Natural killer cell (primary cell): ENCODE data around the gene CASKIN2. TPM values are rescaled to one million over a fixed set of nuclear protein-coding genes. Genes with fewer than 3 reads are reported as not detected.

Source experiments
- ATAC-seq, 3 donors: fragments of 150-1000 bp in 2 of 3; fragments of 200-7000 bp in 1 of 3; cut with Tn5 transposase; 1 replicate in 1 of 3; 2 replicates in 2 of 3; pipeline ENCODE4 v1.10.0; 2021; ENCODE audit warnings: mild to moderate bottlenecking in 2 of 3, moderate library complexity in 2 of 3
- DNase-seq, 2 donors: peaks; one replicate each; pipeline versions ENCODE4 v3.0.0 to v3.0.0-alpha.2; 2013 to 2021; ENCODE audit warnings: mixed read lengths in 1 of 2
- H3K27ac ChIP-seq: one replicate; pipeline ENCODE4 v1.5.1; 2013; ENCODE audit warnings: mild to moderate bottlenecking, low read length
- H3K27me3 ChIP-seq: one replicate; pipeline ENCODE4 v1.6.1; 2013; ENCODE audit warnings: low read length; ENCODE audit not compliant: control insufficient read depth, insufficient read depth
- H3K36me3 ChIP-seq: one replicate; pipeline ENCODE4 v1.6.1; 2013; ENCODE audit warnings: low read length; ENCODE audit not compliant: control insufficient read depth, insufficient read depth
- H3K4me1 ChIP-seq: one replicate; pipeline ENCODE4 v1.6.1; 2013; ENCODE audit warnings: low read length; ENCODE audit not compliant: control insufficient read depth, insufficient read depth
- H3K4me3 ChIP-seq: one replicate; pipeline ENCODE4 v1.5.1; 2013; ENCODE audit warnings: low read length
- H3K9me3 ChIP-seq: one replicate; pipeline ENCODE4 v1.6.1; 2013; ENCODE audit warnings: low read length; ENCODE audit not compliant: control insufficient read depth, insufficient read depth
- H3K27ac Mint-ChIP-seq, 2 donors: one replicate each; pipeline ENCODE4 v1.8.0; 2022; ENCODE audit warnings: mild to moderate bottlenecking in 2 of 2, mixed read lengths in 2 of 2, moderate library complexity in 1 of 2
- H3K27me3 Mint-ChIP-seq, 2 donors: one replicate each; pipeline ENCODE4 v1.8.0; 2022; ENCODE audit warnings: low read depth in 2 of 2, mixed read lengths in 2 of 2
- H3K36me3 Mint-ChIP-seq: one replicate; pipeline ENCODE4 v1.8.0; 2022; ENCODE audit warnings: mixed read lengths
- H3K4me1 Mint-ChIP-seq, 2 donors: one replicate each; pipeline ENCODE4 v1.8.0; 2022; ENCODE audit warnings: mixed read lengths in 2 of 2
- H3K4me3 Mint-ChIP-seq: one replicate; pipeline ENCODE4 v1.8.0; 2022; ENCODE audit warnings: mild to moderate bottlenecking, moderate library complexity, mixed read lengths
- H3K9me3 Mint-ChIP-seq, 2 donors: one replicate each; pipeline ENCODE4 v1.8.0; 2022; ENCODE audit warnings: mixed read lengths in 2 of 2
- CTCF ChIP-seq: fragments of 200-600 bp; IDR thresholded peaks from one replicate; pipeline ENCODE4 v1.8.0; 2022; ENCODE audit warnings: antibody characterized with exemption
- WGBS: methylation state at CpG from one replicate; pipeline ENCODE4 v1.1.7; 2013; ENCODE audit warnings: missing lambda C conversion rate; ENCODE audit not compliant: insufficient coverage; 5-methylcytosine and 5-hydroxymethylcytosine counted together
- intact Hi-C: fragments of 100-400 bp; cut with micrococcal nuclease; formaldehyde crosslinking; loops from one replicate; pipeline ENCODE4 v1.14.2; 2022
- total RNA-seq, 4 donors: library from RNA; stranded (reverse); fragments of 120-200 nt in 1 of 4; gene quantifications; one replicate each; pipeline versions ENCODE4 v1.2.3 to v1.2.4, GENCODE V29; 2013 to 2022

The CASKIN2 gene
- total RNA-seq, 3 donors from 2014 or later (not counting 1 experiment from before 2014, with no cell fraction given): 0.49 to 1.8 (median 1.7) TPM

- Mint-ChIP-seq H3K4me3 (no peak overlapping the region), H3K27ac (peak overlapping the region in 1 of 2 donors; percentile 31), H3K27me3 (no peaks in the 10 kb centered on the region), H3K9me3 (no peaks in the 10 kb centered on the region), H3K4me1 (peaks cover 27 to 32% of the 10 kb centered on the region in 2 donors), H3K36me3 (no peaks in the 10 kb centered on the region)
- no peaks in the 10 kb centered on the region for H3K9me3 ChIP-seq
- no peak for TF ChIP-seq CTCF
- peaks cover 15% of the 10 kb centered on the region for H3K4me1 ChIP-seq
- H3K27ac ChIP-seq: no peak overlapping the region
- H3K4me3 ChIP-seq: no peak overlapping the region
- DNase-seq (no peak), ATAC-seq (no peak)
- WGBS: 100% methylated on average over 2 of the region's 2 CpGs
- no peaks in the 10 kb centered on the region for H3K27me3 ChIP-seq
- intact Hi-C loops: no loop called here
- H3K36me3 ChIP-seq: no peaks in the 10 kb centered on the region
Observed at GRCh38 chr17:75463603-75464002, 51.7 kb downstream of the CASKIN2 start.

GRCh38 chr17:75460295-75460694, 55.0 kb downstream of the CASKIN2 start:
- H3K4me3 Mint-ChIP-seq: peak overlapping the region; percentile 72
- H3K27me3 Mint-ChIP-seq: no peaks in the 10 kb centered on the region
- Histone ChIP-seq H3K27ac (peak overlapping the region; percentile 79), H3K9me3 (no peaks in the 10 kb centered on the region), H3K4me3 (no peak overlapping the region), H3K27me3 (no peaks in the 10 kb centered on the region), H3K36me3 (no peaks in the 10 kb centered on the region), H3K4me1 (peaks cover 35% of the 10 kb centered on the region)
- peak overlapping the region; percentile 91 to 96 for H3K27ac Mint-ChIP-seq
- ATAC-seq (no peak), DNase-seq (no peak)
- H3K4me1 Mint-ChIP-seq: peaks cover 42 to 49% of the 10 kb centered on the region in 2 donors
- H3K9me3 Mint-ChIP-seq: no peaks in the 10 kb centered on the region
- 92% methylated on average over 3 of the region's 4 CpGs for WGBS
- intact Hi-C loops: no loop called here
- H3K36me3 Mint-ChIP-seq: no peaks in the 10 kb centered on the region
- TF ChIP-seq CTCF: no peak

- Mint-ChIP-seq H3K4me1 (peaks cover 42 to 45% of the 10 kb centered on the region in 2 donors), H3K27me3 (no peaks in the 10 kb centered on the region), H3K36me3 (no peaks in the 10 kb centered on the region), H3K4me3 (peak overlapping the region; percentile 72), H3K27ac (peak overlapping the region; percentile 91 to 96), H3K9me3 (no peaks in the 10 kb centered on the region)
- WGBS: 36% methylated on average over 8 of the region's 9 CpGs
- Histone ChIP-seq H3K36me3 (no peaks in the 10 kb centered on the region), H3K9me3 (no peaks in the 10 kb centered on the region), H3K4me1 (peaks cover 35% of the 10 kb centered on the region), H3K4me3 (no peak overlapping the region), H3K27me3 (no peaks in the 10 kb centered on the region), H3K27ac (peak overlapping the region; percentile 79)
- ATAC-seq (peak; percentile 33 to 70 (median 58)), DNase-seq (peak in 1 of 2 donors; percentile 19)
- intact Hi-C loops: no loop called here
- TF ChIP-seq CTCF: no peak
Observed at GRCh38 chr17:75459590-75460267, 55.6 kb downstream of the CASKIN2 start.

- Histone ChIP-seq H3K4me3 (no peak overlapping the region), H3K36me3 (no peaks in the 10 kb centered on the region), H3K27me3 (no peaks in the 10 kb centered on the region), H3K4me1 (peaks cover 35% of the 10 kb centered on the region), H3K27ac (peak overlapping the region; percentile 79), H3K9me3 (no peaks in the 10 kb centered on the region)
- peak overlapping the region; percentile 91 to 96 for H3K27ac Mint-ChIP-seq
- TF ChIP-seq CTCF: no peak
- H3K36me3 Mint-ChIP-seq: no peaks in the 10 kb centered on the region
- WGBS: no CpG with 5 or more reads among the region's 1 CpG
- H3K4me3 Mint-ChIP-seq: peak overlapping the region; percentile 72
- DNase-seq (no peak), ATAC-seq (no peak)
- H3K27me3 Mint-ChIP-seq: no peaks in the 10 kb centered on the region
- H3K9me3 Mint-ChIP-seq: no peaks in the 10 kb centered on the region
- H3K4me1 Mint-ChIP-seq: peaks cover 43 to 46% of the 10 kb centered on the region in 2 donors
- intact Hi-C loops: no loop called here
Observed at GRCh38 chr17:75459246-75459589, 56.1 kb downstream of the CASKIN2 start.
